Activated naive CD4-positive, alpha-beta T cell treated with anti-CD3 and anti-CD28 coated beads, Interleukin-2, amount 50 U/mL, for 16 hours (primary cell): ENCODE data around the gene NDUFS5.
A peak's percentile ranks its signal among the peaks of the same experiment; 100 is the strongest.
"Not testable (repeated sequence)": the region's sequence is repeated elsewhere in the genome, so short reads cannot be mapped to it uniquely, and the experiment has no call there.

ENCODE experiments used
- DNase-seq: peaks from one replicate; pipeline ENCODE4 v3.0.0-alpha.2; 2020

The NDUFS5 gene

GRCh38 chr1:39026051-39026865 lies at the start of gene NDUFS5:
TSS of gene NDUFS5 (plus strand) at chr1:39026350. CDS start at chr1:39028725, 2,375 bp downstream.
- peak; percentile 83 for DNase-seq

GRCh38 chr1:38977399-38978244 lies 48.5 kb upstream of the NDUFS5 start:
- DNase-seq = peak; percentile 35

GRCh38 chr1:38978245-38978542 lies 48.0 kb upstream of the NDUFS5 start:
- DNase-seq = peak; percentile 22

- not testable (repeated sequence) for DNase-seq
These were observed 46.8 kb upstream of the NDUFS5 start for GRCh38 chr1:38979380-38979779.

GRCh38 chr1:38989979-38990378 lies 36.2 kb upstream of the NDUFS5 start:
- DNase-seq = no peak

- no peak for DNase-seq
These were observed 35.8 kb upstream of the NDUFS5 start for GRCh38 chr1:38990386-38990737.

GRCh38 chr1:38990738-38991637 lies 35.2 kb upstream of the NDUFS5 start, which contains the start of gene AKIRIN1:
TSS of gene AKIRIN1 (plus strand) at chr1:38991276. CDS start at chr1:38991381, 105 bp downstream.
- DNase-seq = peak; percentile 94

- peak; percentile 11 for DNase-seq
These were observed 34.3 kb upstream of the NDUFS5 start for GRCh38 chr1:38991638-38992411.

- DNase-seq = no peak
These were observed 33.6 kb upstream of the NDUFS5 start for GRCh38 chr1:38992412-38993111.

- no peak for DNase-seq
These were observed 32.0 kb upstream of the NDUFS5 start for GRCh38 chr1:38994196-38994595.

GRCh38 chr1:38997034-38997900 lies 28.9 kb upstream of the NDUFS5 start:
- no peak for DNase-seq

GRCh38 chr1:38997901-38998190 lies 28.3 kb upstream of the NDUFS5 start:
- DNase-seq = no peak

GRCh38 chr1:39001516-39002421 lies 24.4 kb upstream of the NDUFS5 start:
- DNase-seq = no peak

GRCh38 chr1:39003281-39003680 lies 22.9 kb upstream of the NDUFS5 start:
- DNase-seq = no peak

- DNase-seq = no peak
These were observed 22.4 kb upstream of the NDUFS5 start for GRCh38 chr1:39003794-39004193.

GRCh38 chr1:39006287-39006686 lies 19.9 kb upstream of the NDUFS5 start:
- no peak for DNase-seq

GRCh38 chr1:39006726-39007645 lies 19.2 kb upstream of the NDUFS5 start:
- DNase-seq = no peak

- DNase-seq = not testable (repeated sequence)
These were observed 11.2 kb upstream of the NDUFS5 start for GRCh38 chr1:39014956-39015355.
